SK-N-SH (cell line): ENCODE measurements around the gene ZW10.

Source experiments
- JUND ChIP-seq: IDR thresholded peaks from 2 replicates; pipeline ENCODE4 v1.4.0; 2012
- TCF12 ChIP-seq: IDR thresholded peaks from 2 replicates; pipeline ENCODE4 v1.4.0; 2012
- TF ChIP-seq, protein P1 (sequence below): fragments of 200-600 bp; sonication (generic); IDR thresholded peaks from 2 replicates; pipeline ENCODE4 v1.6.1; 2017; ENCODE audit warnings: antibody characterized with exemption, mild to moderate bottlenecking, moderate library complexity
- TF ChIP-seq, protein P2 (sequence below): IDR thresholded peaks from 2 replicates; pipeline ENCODE4; 2012

DNA sequence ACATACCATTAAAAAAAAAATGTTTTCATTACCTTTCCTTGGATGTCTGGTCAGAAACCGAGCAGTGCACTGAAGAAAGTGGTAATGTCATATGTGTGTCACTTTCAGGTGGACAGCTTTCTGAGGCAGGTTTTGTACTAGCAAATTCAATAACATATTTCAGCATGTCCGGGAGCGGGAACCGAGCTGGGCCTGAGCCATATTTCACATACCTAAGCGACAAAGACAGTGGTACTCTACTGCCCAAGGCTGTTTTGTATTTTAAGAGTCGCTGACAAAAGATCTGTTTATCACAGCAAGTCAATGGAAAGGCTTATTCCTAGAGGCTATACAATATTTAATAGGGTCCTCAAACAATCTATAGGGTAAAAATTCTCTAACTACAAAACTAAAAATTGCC lies 44.1 kb upstream of the ZW10 start:
- TF ChIP-seq, protein P1, sequence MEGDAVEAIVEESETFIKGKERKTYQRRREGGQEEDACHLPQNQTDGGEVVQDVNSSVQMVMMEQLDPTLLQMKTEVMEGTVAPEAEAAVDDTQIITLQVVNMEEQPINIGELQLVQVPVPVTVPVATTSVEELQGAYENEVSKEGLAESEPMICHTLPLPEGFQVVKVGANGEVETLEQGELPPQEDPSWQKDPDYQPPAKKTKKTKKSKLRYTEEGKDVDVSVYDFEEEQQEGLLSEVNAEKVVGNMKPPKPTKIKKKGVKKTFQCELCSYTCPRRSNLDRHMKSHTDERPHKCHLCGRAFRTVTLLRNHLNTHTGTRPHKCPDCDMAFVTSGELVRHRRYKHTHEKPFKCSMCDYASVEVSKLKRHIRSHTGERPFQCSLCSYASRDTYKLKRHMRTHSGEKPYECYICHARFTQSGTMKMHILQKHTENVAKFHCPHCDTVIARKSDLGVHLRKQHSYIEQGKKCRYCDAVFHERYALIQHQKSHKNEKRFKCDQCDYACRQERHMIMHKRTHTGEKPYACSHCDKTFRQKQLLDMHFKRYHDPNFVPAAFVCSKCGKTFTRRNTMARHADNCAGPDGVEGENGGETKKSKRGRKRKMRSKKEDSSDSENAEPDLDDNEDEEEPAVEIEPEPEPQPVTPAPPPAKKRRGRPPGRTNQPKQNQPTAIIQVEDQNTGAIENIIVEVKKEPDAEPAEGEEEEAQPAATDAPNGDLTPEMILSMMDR = no peak
- TF ChIP-seq JUND (no peak), TCF12 (no peak)
- TF ChIP-seq, protein P2, sequence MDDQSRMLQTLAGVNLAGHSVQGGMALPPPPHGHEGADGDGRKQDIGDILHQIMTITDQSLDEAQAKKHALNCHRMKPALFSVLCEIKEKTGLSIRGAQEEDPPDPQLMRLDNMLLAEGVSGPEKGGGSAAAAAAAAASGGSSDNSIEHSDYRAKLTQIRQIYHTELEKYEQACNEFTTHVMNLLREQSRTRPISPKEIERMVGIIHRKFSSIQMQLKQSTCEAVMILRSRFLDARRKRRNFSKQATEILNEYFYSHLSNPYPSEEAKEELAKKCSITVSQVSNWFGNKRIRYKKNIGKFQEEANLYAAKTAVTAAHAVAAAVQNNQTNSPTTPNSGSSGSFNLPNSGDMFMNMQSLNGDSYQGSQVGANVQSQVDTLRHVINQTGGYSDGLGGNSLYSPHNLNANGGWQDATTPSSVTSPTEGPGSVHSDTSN = no peak
